CD4-positive, alpha-beta T cell treated with Interleukin-6 at 100 ng/mL for 8 hours (primary cell): Measurements from ENCODE around the gene ZNF711.
"Not testable (repeated sequence)": the region's sequence is repeated elsewhere in the genome, so short reads cannot be mapped to it uniquely, and the experiment has no call there.

Experiments
- DNase-seq: peaks from one replicate; pipeline ENCODE4 v3.0.0-alpha.2; 2020; ENCODE audit warnings: mixed read lengths, low spot score

Gene ZNF711

GRCh38 chrX:85243761-85244449 lies at the start of gene ZNF711, which contains the start of gene SATL1:
Gene ZNF711 (plus strand): TSS chrX:85243991. CDS start chrX:85247573, 3,582 bp downstream.
Gene SATL1 (minus strand): TSS chrX:85243779. CDS start chrX:85108968, 134,811 bp downstream.
- DNase-seq, result peak; percentile 2

GRCh38 chrX:85196319-85196718 lies 47.5 kb upstream of the ZNF711 start:
- DNase-seq, result no peak

- no peak for DNase-seq
Measured at GRCh38 chrX:85203461-85203970, 40.3 kb upstream of the ZNF711 start.

GRCh38 chrX:85213792-85214530 lies 29.8 kb upstream of the ZNF711 start:
- DNase-seq, result no peak

GRCh38 chrX:85215946-85216345 lies 27.8 kb upstream of the ZNF711 start:
- no peak for DNase-seq

- no peak for DNase-seq
Measured at GRCh38 chrX:85221361-85221760, 22.4 kb upstream of the ZNF711 start.

GRCh38 chrX:85223359-85223758 lies 20.4 kb upstream of the ZNF711 start:
- no peak for DNase-seq

- no peak for DNase-seq
Measured at GRCh38 chrX:85243155-85243554, 636 bp upstream of the ZNF711 start.

GRCh38 chrX:85244450-85245211 lies 840 bp downstream of the ZNF711 start:
- no peak for DNase-seq

GRCh38 chrX:85285286-85285685 lies 41.5 kb downstream of the ZNF711 start:
- not testable (repeated sequence) for DNase-seq

- DNase-seq, result no peak
Measured at GRCh38 chrX:85288992-85289723, 45.4 kb downstream of the ZNF711 start.

- DNase-seq, result no peak
Measured at GRCh38 chrX:85303544-85303943, 59.8 kb downstream of the ZNF711 start.

GRCh38 chrX:85309717-85310116 lies 65.9 kb downstream of the ZNF711 start:
- DNase-seq, result no peak

GRCh38 chrX:85311348-85311747 lies 67.6 kb downstream of the ZNF711 start:
- DNase-seq, result not testable (repeated sequence)
